ENCODE results near the gene PHYHIPL.
"Not testable (repeated sequence)": the region's sequence is repeated elsewhere in the genome, so short reads cannot be mapped to it uniquely, and the experiment has no call there.

The PHYHIPL gene

DNA sequence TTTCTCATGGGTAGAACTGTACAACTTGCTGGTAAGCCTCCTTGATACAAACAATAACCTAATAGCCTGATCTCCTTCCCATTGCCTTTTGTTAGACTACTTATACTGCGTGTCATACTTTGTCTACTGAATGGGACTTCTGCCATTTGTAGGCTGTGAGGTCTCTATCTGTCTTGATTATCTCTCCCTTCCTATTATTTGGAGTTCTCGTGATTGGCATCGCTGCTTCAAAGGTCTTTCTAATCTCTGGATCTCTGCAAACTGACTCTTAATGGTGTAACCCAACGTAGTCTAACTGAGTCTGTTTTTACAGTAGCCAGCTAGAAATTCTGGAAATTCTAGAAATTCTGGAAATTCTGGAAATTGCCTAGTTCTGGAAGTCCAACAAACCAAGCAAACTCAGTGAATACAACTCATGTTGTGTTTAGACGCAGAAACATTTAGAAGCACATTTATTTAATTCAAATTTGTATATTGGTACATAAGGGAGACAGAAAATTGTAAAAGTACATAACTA is 29.8 kb downstream of the PHYHIPL start:
- no peak for DNase-seq

DNA sequence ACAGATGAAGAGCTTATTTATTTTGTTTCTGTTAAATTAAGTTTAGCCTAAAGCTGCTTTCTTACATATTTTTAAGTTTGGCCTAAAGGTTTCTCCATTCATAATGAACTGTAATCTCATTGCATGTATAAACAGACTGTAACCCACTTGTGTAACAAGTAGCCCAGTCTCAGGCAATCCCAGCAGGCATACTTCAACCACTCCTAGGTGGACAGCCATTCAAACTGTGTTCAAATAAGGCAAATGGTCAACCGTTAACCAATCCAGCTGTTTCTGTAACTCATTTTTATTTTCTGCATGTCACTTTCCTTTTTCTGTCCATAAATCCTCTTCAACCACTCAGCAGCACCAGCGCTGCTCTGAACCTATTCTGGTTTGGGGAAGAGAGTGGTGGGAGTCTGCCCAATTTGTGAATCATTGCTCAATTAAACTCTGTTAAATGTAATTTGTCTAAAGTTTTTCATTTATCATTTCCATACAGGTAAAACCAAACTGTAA is 35.9 kb downstream of the PHYHIPL start:
- no peak for DNase-seq

DNA sequence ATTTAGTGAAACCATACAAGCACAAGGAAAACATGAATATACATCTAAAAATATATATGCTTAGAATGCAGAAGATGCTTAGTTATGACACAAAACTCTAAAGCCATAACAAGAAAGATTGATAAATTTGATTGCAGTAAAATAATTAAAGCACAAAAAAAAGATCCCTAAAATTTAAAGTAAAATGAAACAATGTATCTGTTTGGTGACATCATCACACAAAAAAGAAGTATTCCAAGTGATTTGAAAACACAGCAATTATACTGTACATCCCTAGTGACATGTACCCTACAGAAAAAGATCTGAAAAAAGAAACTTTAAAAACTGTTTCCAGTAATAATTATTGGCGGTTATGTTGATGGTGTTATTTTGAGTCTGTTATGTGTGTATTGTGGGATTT is 37.7 kb downstream of the PHYHIPL start:
- DNase-seq: no peak

DNA sequence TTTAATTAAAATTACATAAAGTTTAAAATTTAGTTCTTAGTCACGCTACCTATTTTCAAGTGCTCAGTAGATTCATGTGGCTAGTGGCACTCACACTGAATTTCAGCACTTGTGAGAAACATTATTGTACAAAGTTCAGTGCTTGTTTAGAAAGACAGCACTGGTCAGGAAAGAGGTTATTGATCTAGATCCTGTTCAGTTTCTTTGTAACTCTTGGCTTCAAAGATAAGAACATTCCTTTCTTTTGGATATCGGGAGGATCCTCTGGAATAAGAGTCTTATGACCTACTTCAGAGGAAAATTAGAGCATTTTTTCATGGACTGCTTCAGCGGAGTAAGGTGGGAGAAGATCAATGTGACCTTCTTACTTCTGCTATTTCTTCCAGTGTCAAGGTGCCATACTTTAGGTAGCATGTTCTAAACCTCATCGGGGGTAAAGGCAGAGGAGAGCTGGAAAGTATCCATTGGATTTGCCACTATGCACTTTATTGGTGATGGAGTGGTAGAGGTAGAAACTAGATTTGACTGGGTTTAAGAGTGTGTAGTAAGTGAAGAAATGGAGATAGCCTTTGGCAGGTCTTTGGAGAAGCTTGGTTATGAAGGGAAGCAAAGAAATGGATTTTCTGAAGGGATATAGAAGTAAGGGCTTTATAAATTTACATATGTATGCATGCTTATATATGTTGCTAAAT is 39.9 kb downstream of the PHYHIPL start:
- no peak for DNase-seq

DNA sequence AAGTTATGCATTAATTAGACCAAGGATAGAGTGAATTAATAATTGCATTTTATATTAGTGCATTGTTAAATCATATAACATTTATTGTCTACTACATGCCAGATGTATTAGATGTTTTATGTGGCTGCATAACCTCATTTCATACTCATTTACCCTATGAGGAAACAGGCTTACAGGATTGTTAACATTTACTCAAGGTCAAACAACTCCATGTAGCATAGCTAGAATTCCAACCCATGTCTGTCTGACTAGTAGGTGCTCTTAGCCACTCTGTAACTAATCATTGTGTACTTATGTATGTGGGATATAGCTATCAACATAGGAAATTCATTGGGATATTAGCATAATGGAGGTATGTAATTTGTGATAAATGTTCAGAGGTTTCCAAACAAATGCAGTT is 46.3 kb downstream of the PHYHIPL start:
- DNase-seq: no peak

DNA sequence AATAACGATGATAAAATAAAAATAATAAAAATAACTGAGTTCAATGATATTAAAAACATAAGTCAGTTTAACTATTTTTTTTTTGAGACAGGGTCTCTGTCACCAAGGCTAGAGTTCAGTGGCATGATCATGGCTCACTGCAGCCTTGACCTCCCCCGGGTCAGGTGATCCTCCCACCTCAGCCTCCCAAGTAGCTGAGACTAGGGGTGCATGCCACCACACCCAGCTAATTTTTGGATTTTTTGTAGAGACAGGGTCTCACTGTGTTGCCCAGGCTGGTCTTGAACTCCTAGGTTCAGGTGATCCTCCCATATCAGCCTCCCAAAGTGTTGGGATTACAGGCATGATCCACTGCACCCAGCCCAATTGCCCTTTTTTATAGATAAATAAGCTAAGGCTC is 47.2 kb downstream of the PHYHIPL start:
- DNase-seq: not testable (repeated sequence)

DNA sequence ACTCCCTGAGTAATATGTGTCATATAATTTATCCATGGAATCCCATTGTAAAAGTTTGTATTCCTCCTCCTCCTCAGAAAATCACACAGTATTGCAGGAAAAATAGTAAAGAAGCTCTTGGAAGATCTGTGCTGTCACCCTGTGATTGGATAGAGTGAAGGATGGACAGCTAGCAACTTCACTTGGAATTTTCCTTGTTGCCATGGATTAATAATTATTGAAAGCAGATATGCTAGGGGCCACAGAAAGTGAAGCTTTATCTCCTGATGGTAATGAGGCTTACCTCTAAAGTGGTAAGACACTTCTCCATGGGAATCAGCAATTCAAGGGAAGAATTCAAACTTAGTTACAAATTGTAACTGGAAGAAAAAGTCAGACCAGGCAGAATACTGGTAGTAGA is 48.8 kb downstream of the PHYHIPL start:
- DNase-seq: no peak

DNA sequence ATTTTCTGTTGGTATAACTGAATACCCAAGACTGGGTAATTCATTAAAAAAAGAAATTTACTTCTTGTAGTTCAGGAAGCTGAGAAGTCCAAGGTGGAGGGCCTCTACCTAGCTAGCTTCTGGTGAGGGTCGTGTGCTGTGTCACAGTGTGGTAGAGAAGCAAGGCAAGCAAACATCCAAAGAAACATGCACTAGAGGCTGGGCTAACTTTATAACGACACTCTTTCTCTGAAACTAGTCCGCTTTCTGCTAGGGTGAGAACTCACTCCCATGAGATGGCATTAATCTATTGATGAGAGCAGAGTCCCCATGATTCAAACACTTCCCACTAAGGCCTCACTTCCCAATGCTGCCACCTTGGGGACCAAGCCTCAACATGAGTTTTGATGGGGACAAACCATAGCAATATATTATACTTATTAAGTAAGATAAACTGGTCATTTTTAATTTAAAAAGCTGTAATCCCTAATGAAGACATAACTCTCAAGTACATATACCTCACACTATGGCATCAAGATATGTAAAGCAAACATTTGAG is 50.8 kb downstream of the PHYHIPL start:
- no peak for DNase-seq

DNA sequence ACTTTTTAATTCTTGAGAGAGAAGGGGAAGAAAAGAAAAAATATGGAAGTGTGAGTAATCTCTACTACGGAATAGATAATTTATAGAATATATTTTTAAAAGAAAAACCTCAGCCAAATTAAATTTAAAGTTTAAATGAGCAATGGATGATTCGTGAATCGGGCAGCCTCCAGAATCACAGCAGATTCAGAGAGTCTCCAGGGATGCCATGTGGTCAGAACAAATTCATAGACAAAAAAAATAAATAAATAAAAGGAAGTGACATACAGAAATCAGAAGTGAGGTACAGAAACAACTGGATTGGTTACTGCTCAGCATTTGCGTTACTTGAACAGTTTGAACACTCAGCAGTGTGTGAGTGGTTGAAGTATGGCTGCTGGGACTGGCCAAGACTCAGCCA is 53.0 kb downstream of the PHYHIPL start:
- DNase-seq: no peak

DNA sequence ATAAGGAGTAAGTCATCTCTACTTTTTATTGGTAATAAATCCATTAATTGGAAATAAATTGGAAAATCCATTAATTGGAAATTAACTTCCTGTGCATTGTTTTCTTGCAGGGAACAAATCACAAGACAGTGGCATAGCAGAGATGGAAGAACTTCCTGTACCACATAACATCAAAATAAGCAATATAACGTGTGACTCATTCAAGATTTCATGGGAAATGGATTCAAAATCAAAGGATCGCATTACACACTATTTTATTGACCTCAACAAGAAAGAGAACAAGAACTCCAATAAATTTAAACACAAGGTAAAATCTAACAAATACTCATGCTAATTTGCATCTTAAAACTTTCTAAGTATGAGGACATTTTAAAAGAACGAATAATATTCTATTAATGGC is 57.8 kb downstream of the PHYHIPL start:
- DNase-seq: no peak

DNA sequence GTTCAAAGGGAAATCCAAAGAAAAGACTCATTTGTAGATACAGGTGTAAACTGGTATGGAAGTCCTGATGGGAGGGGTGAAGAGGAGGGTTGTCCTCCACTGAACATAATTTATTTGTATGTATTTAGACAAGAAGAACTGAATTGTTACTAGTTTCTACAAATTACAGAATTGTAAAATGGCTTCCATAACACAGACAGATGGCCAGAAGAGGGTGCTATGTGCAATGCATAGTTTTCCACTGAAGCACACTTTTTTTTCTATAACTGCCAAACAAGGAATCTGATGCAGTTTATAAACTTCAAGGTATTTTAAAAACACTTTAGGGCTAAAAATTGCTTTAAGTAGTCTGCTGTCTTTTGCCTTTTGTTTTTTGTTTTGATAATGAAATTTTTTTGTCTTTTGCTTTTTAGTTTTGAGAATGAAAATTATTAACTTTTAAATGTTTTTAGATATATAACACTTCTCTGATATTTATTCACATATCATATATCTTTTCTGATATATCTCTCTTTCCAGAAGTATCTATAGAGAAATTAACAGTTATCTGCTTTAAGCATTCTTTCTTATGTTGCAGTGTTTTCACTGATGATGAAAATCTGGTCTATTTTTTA is 58.5 kb downstream of the PHYHIPL start:
- no peak for DNase-seq

DNA sequence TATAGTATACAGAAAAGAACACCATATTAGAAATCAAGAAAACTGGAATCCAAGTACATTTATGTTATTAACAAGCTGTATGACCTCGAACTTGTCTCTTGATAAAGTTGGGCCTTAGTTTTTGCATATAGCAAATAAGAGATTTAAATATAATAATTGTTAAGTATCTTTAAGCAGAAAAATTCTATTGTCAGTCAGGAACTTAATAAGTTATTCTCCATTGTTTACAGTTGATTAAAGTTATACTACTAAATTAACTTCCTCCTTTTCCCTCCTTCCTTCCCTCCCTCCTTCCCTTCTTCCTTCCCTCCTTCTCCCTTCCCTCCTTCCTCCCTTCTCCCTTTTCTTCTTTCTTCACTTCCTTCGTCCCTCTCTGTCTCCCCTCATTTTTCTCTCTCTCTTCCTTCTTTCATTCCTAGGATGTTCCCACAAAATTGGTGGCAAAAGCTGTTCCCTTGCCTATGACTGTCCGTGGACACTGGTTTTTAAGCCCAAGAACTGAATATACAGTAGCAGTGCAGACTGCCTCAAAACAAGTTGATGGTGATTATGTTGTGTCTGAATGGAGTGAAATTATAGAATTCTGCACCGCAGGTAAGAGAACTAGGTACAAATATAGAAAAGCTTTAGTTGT is 59.7 kb downstream of the PHYHIPL start:
- DNase-seq: no peak

DNA sequence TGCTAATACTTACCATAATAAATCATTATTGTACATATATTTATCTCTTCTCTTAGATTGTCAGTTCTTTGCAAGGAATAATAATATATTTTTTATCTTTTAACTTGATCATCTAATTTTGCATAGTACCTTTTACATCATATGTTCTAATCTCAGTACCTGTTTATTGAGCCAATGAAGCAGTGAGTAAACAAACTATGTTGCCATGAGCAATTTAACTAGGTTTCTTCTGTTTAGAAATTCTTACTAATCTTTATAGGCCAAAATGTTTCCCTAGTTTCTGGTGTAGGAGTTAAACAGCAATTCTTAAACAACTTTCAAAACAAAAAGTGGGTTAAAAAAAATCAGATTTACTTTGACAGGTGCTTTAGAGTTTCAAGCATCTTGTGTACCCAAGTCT is 61.3 kb downstream of the PHYHIPL start:
- no peak for DNase-seq

DNA sequence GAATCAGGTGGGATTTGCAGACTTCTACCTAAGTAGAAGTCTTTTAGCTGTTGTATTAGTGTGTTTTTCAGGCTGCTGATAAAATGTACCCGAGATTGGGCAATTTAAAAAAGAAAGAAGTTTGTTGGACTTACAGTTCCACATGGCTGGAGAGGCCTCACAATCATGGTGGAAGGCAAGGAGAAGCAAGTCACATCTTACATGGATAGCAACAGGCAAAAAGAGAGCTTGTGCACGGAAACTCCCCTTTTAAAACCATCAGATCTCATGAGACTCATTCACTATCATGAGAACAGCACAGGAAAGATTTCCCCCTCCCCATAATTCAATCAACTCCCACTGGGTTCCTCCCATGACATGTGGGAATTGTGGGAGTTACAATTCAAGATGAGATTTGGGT is 62.7 kb downstream of the PHYHIPL start:
- DNase-seq: not testable (repeated sequence)

DNA sequence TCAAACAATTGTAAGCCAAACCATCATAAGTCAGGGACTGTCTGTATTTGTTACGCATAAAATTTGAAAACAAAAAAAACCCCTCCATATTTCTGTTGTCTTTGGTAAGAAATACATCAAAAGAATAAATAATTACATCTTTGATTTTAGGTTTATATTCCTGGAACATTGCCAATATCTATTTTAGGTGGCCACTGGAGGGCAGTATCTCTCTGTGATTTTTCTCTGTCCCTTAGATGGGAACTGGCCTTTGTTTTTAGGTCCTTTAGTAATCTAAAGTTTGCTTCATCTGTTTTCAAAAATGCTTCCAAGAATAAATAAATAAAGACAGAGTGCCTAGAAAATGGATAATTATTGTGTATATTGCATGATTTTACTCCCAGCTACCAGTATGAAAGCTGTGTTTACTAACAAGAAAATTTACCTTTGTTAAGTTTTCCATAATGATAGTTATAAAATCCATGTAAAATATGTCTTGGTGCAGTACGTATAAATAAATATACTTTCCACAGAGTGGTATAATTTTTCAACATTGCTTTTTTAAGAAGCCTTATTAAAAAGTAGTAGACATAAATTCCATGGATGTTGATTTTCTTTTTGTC is 64.2 kb downstream of the PHYHIPL start:
- no peak for DNase-seq

DNA sequence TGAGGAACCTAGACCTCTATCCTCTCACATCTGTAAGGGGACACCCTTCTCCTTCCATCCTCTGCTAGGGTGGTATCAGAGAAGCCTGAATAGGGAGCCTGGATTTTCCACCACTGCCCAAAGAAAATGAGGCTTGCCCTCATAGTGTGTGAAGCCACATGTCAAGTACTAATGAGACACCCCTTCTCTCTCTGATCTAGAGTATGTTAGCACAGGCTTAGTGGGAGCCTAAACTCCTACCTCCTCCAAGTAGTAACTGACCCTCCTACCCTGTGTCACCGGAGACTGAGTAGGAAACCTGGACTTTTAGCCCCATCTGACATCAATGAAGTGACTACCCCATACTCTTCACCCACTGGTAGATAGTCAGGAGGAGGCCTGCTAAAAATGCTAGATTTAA is 65.6 kb downstream of the PHYHIPL start:
- DNase-seq: no peak

DNA sequence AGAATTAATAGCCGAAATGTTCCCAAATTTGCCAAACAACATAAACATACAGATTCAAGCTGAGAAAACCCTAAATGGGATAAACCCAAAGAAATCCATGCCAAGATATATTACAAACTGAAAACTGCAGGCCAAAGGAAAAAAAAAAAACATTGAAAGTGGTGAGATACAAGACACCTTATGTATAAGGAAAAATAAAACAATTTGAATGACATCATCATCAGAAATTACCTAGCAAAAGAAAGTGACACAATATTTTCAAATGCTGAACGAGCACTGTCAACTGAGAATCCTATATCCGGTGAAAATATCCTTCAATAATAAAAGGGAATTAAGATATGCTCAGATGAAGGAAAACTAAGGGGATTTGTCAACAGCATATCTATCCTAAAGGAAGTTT is 66.5 kb downstream of the PHYHIPL start:
- DNase-seq: no peak

DNA sequence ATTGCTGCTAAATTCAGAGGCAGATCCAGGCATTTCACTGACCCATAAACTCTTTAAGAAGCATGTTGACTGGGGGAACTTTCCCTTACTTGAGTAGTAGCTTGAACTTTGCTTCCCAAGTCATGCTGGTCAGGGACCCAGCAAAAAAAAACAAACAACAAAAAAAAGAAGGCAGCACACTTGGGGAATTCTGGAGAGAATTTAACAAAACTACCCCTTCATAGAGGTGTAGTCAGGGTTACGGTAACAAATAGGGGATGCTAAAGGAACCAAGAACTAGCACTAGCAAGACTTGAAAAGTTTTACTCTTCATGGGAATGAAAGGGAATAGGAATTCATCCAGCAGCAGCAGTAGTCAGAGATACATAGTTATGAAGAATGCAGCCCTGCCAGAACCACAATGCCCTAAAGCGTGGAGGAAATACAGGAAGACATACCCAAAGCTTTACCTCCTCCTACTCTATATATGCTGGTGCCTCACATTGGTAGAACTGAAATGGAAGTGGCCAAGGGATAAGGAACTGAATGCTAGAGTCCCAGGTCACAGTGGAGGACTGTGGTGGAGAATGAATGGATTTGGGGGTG is 67.3 kb downstream of the PHYHIPL start:
- DNase-seq: no peak

DNA sequence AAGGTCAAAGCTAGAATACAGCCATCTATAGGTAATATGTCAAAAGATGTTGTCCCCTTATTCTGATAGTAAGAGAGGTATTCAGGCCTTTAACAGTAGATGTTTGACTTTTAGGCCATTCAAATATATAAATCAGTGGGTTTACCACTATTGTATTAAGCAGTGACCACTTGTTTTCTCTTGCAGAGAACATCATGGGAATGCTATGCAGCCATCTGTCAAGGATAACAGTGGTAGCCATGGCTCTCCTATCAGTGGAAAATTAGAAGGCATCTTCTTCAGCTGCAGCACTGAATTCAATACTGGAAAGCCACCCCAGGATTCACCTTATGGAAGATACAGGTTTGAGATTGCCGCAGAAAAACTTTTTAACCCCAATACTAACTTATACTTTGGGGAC is 68.4 kb downstream of the PHYHIPL start:
- DNase-seq: no peak

DNA sequence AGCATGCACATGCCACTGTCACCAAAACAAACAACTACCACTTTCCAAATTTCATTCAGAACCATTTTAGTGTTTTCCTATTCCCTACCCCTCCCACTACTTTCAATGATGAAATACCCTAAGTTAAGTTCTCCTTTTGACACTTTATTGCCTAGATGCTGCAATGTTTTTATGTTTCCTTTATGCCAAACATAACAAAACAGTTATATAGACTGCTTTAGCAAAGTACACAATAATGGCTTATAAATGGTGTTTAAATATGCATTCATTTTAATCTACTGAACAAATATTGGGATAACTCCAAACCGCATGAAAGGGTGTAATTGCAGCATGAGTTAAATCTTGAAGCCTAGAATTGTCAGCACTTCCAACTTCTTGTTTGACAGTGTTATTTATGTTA is 69.2 kb downstream of the PHYHIPL start:
- DNase-seq: no peak

DNA sequence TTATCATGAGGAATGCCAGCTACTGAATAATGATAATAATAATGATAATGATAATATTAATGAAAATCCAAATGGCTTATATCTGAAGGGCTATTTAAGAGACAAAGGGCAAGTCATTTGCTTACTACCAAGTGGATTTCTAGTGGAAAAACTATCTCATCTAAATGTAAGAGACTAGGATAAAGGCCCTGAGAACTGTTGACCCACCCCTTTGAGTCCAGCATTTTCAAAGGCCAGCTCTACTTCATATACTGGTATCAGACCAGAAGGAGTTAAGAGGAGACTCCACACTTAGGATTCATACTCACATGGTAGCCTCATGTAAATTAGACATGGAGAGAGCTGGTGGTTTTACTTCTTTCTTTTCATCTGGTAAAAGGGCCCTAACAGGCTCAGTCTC is 76.0 kb downstream of the PHYHIPL start:
- DNase-seq: no peak

DNA sequence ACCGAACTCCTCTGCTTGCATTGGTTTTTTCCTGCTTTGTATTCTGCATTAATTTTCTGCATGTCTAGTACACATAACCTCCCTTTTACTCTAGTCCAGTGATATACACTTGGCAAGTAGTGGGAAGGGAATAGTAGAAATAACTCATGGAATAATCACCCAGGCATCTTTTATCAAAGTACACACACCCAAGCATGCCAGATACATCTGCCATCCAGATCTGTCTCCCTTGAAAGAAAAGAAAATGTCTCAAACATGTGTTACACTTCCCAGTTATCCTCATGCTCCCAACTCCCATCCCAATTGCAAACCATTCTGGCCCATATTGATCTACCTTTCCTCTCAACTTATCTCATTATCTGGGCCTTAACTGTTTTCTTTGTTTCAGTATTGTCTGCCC is 79.0 kb downstream of the PHYHIPL start:
- no peak for DNase-seq

DNA sequence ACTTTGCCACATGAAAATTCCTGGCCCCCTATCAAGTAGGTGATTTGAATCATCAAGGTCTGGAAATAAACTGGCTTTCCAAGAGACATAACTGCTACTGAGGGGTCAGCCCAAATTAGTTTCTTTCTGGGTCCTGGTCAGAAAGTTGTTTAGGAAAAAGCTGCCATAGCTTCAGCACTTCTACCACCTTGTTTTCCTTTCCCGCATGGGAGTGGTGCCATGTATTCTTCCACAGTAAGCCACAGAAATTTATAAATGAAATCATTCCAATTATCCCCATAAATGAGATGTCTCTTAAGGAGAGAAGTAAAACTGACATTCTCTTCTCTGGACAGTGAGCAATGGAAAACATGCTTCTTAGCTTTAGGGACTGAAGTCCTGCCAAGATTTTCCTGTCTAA is 80.8 kb downstream of the PHYHIPL start:
- no peak for DNase-seq

All from SHP77 treated with DMSO at 0.1 percent for 48 hours (cell line).